Adrenal gland (tissue), 5 donors: ENCODE measurements around the gene HAPLN3.
"Not testable (repeated sequence)": the region's sequence is repeated elsewhere in the genome, so short reads cannot be mapped to it uniquely, and the experiment has no call there.

Experiments
- CTCF ChIP-seq, 6 experiments: fragments of 450-650 bp in 4 of 6; fragments of 200-600 bp in 2 of 6; sonication (generic) in 1 of 6; IDR thresholded peaks; 1 replicate in 5 of 6; 2 replicates in 1 of 6; pipeline versions ENCODE4 v1.5.1 to v1.8.0; 2016 to 2021; ENCODE audit warnings: antibody characterized with exemption in 6 of 6, mild to moderate bottlenecking in 2 of 6, moderate library complexity in 1 of 6
- POLR2A ChIP-seq, 2 donors: fragments of 450-650 bp; IDR thresholded peaks; one replicate each; pipeline ENCODE4 v1.6.1; 2017; ENCODE audit warnings: antibody characterized with exemption in 2 of 2, mild to moderate bottlenecking in 2 of 2, moderate library complexity in 1 of 2
- donor health status: DM: no; HTN: no; CAD: no.

GRCh38 chr15:88925648-88926047 is 30.3 kb upstream of the HAPLN3 start:
- not testable (repeated sequence) for TF ChIP-seq CTCF, POLR2A (IDR thresholded peaks at IDR 0.05)
